HG03045 (cell line): ENCODE data around the gene TMEM263.
"Not testable (repeated sequence)": the region's sequence is repeated elsewhere in the genome, so short reads cannot be mapped to it uniquely, and the experiment has no call there.

Source experiments
- ATAC-seq: cut with Tn5 transposase; IDR thresholded peaks from one replicate; pipeline ENCODE4 v1.9.1; 2021; ENCODE audit warnings: mild to moderate bottlenecking, moderate library complexity; ENCODE audit not compliant: unreplicated experiment

Gene TMEM263

GRCh38 chr12:106984588-106985137 lies 29.0 kb downstream of the TMEM263 start:
- ATAC-seq, result no peak

GRCh38 chr12:106985479-106985878 lies 29.8 kb downstream of the TMEM263 start:
- no peak for ATAC-seq

GRCh38 chr12:106986135-106986534 lies 30.4 kb downstream of the TMEM263 start:
- ATAC-seq, result no peak

- peak; percentile 97 for ATAC-seq
These were observed 31.1 kb downstream of the TMEM263 start, which contains the start of gene MTERF2 for GRCh38 chr12:106986625-106987389. Gene MTERF2 (minus strand): TSS chr12:106987146. CDS start chr12:106978714, 8,432 bp downstream.

GRCh38 chr12:106987846-106988245 lies 32.1 kb downstream of the TMEM263 start:
- no peak for ATAC-seq

- ATAC-seq, result no peak
These were observed 39.0 kb downstream of the TMEM263 start for GRCh38 chr12:106994579-106995220.

GRCh38 chr12:106996102-106996501 lies 40.4 kb downstream of the TMEM263 start:
- not testable (repeated sequence) for ATAC-seq

- no peak for ATAC-seq
These were observed 42.2 kb downstream of the TMEM263 start for GRCh38 chr12:106997916-106998315.

- ATAC-seq, result no peak
These were observed 43.7 kb downstream of the TMEM263 start for GRCh38 chr12:106999446-106999845.

- not testable (repeated sequence) for ATAC-seq
These were observed 47.0 kb downstream of the TMEM263 start for GRCh38 chr12:107002665-107003064.

GRCh38 chr12:107007411-107007810 lies 51.7 kb downstream of the TMEM263 start:
- no peak for ATAC-seq

GRCh38 chr12:107011519-107011918 lies 55.8 kb downstream of the TMEM263 start:
- ATAC-seq, result no peak

GRCh38 chr12:107012736-107013425 lies 57.2 kb downstream of the TMEM263 start:
- no peak for ATAC-seq

- no peak for ATAC-seq
These were observed 58.3 kb downstream of the TMEM263 start for GRCh38 chr12:107014055-107014454.

- no peak for ATAC-seq
These were observed 61.3 kb downstream of the TMEM263 start for GRCh38 chr12:107017042-107017441.

GRCh38 chr12:107019546-107019945 lies 63.8 kb downstream of the TMEM263 start:
- ATAC-seq, result no peak
